A549 (cell line): Measurements from ENCODE around the gene KRT7. TPM values are rescaled to one million over a fixed set of nuclear protein-coding genes. Genes with fewer than 3 reads are reported as not detected.
A peak's percentile ranks its signal among the peaks of the same experiment; 100 is the strongest.

ENCODE experiments used
- ATAC-seq, 2 experiments: fragments of 200-7000 bp in 1 of 2; fragments of >200 bp in 1 of 2; cut with Nextera tagmentation in 1 of 2; cut with Tn5 transposase in 1 of 2; 3 replicates each; pipeline versions ENCODE4 v1.8.0 to v1.9.1; 2018 to 2020; ENCODE audit warnings: mild to moderate bottlenecking in 1 of 2, moderate library complexity in 1 of 2
- CTCF ChIA-PET: fragments of 300-600 bp; sonication (Branson Sonifier 250); formaldehyde crosslinking; extraction: SDS; loops from one replicate; lab custom pipeline; 2021; ENCODE audit warnings: antibody characterized with exemption, inconsistent platforms; lab: Yijun Ruan, JAX
- POLR2A ChIA-PET: fragments of 350-600 bp; formaldehyde crosslinking; extraction: SDS; loops from one replicate; lab custom pipeline; 2021; ENCODE audit warnings: antibody characterized with exemption, inconsistent platforms; lab: Yijun Ruan, JAX
- DNase-seq, 2 experiments: peaks; one replicate each; pipeline versions ENCODE4 v3.0.0 to v3.0.0-alpha.2; 2011 to 2016; ENCODE audit warnings: low read depth in 1 of 2, low spot score in 1 of 2
- FAIRE-seq: peaks from 2 replicates; lab custom pipeline; 2011; peaks lifted over from hg19 to GRCh38; lab: Jason Lieb, UNC
- H3K27ac ChIP-seq, 2 experiments: fragments of >200 bp; sonication (Bioruptor Twin); formaldehyde crosslinking; 3 replicates each; pipeline ENCODE4 v1.5.1; 2016 to 2017
- H3K4me1 ChIP-seq: fragments of >200 bp; sonication (Bioruptor Twin); formaldehyde crosslinking; 3 replicates; pipeline ENCODE4 v1.6.1; 2016
- H3K4me2 ChIP-seq: fragments of >200 bp; sonication (Bioruptor Twin); formaldehyde crosslinking; 3 replicates; pipeline ENCODE4 v1.6.1; 2016
- H3K4me3 ChIP-seq: fragments of >200 bp; sonication (Bioruptor Twin); formaldehyde crosslinking; 3 replicates; pipeline ENCODE4 v1.5.1; 2016
- H3K9me3 ChIP-seq: fragments of >200 bp; sonication (Bioruptor Twin); formaldehyde crosslinking; 3 replicates; pipeline ENCODE4 v1.6.1; 2016
- BCL3 ChIP-seq: fragments of >200 bp; sonication (Bioruptor Twin); formaldehyde crosslinking; IDR thresholded peaks from 3 replicates; pipeline ENCODE4 v1.6.1; 2016
- HES2 ChIP-seq: fragments of >200 bp; sonication (Bioruptor Twin); formaldehyde crosslinking; IDR thresholded peaks from 2 replicates; pipeline ENCODE4 v1.6.1; 2016
- HOXA7 ChIP-seq: fragments of 250-450 bp; sonication (Bioruptor Pico); IDR thresholded peaks from 2 replicates; pipeline ENCODE4 v1.5.0; 2020; ENCODE audit warnings: mild to moderate bottlenecking, moderate library complexity
- HOXB13 ChIP-seq: fragments of 250-450 bp; sonication (Bioruptor Pico); IDR thresholded peaks from 2 replicates; pipeline ENCODE4 v1.5.0; 2020; ENCODE audit warnings: low read depth, mild to moderate bottlenecking, moderate library complexity
- JUN ChIP-seq, 2 experiments: fragments of >200 bp; sonication (Bioruptor Twin); formaldehyde crosslinking; IDR thresholded peaks; 2 replicates in 1 of 2; 3 replicates in 1 of 2; pipeline ENCODE4 v1.6.1; 2016 to 2017
- PBX3 ChIP-seq: IDR thresholded peaks from 2 replicates; pipeline ENCODE4 v1.6.1; 2012
- PHF8 ChIP-seq: fragments of 200-600 bp; sonication (generic); IDR thresholded peaks from 2 replicates; pipeline ENCODE4 v1.6.1; 2016; ENCODE audit warnings: low read depth, mild to moderate bottlenecking, antibody characterized with exemption, moderate library complexity, borderline replicate concordance
- POLR2A ChIP-seq: IDR thresholded peaks from 2 replicates; pipeline ENCODE4 v1.6.1; 2012; ENCODE audit warnings: mild to moderate bottlenecking, low read length
- POLR2AphosphoS2 ChIP-seq: conservative IDR thresholded peaks from 2 replicates; pipeline ENCODE4 v1.6.1; 2012; ENCODE audit warnings: low read length, improper control_type of control experiment, inconsistent platforms
- RCOR1 ChIP-seq: fragments of 150-350 bp; IDR thresholded peaks from 2 replicates; pipeline ENCODE4 v1.6.1; 2014; ENCODE audit warnings: antibody characterized with exemption, low read length, low read depth
- RFX5 ChIP-seq: fragments of 450-650 bp; IDR thresholded peaks from 2 replicates; pipeline ENCODE4 v1.7.1; 2014; ENCODE audit warnings: antibody characterized with exemption, mild to moderate bottlenecking, moderate library complexity
- TP53 ChIP-seq: fragments of 250-450 bp; sonication (Bioruptor Pico); IDR thresholded peaks from 2 replicates; pipeline ENCODE4 v1.5.0; 2021; ENCODE audit warnings: mild to moderate bottlenecking, moderate library complexity
- ZNF302 ChIP-seq: fragments of 250-450 bp; sonication (Bioruptor Pico); IDR thresholded peaks from 2 replicates; pipeline ENCODE4 v1.9.0; 2021; ENCODE audit warnings: inconsistent platforms, mild to moderate bottlenecking, moderate library complexity
- ZSCAN20 ChIP-seq: fragments of 250-450 bp; sonication (Bioruptor Pico); IDR thresholded peaks from 2 replicates; pipeline ENCODE4 v1.8.0; 2022; ENCODE audit warnings: mild to moderate bottlenecking, moderate library complexity
- WGBS: methylation state at CpG from one replicate; pipeline ENCODE4 v1.1.6; 2017; ENCODE audit errors: missing lambda C conversion rate; 5-methylcytosine and 5-hydroxymethylcytosine counted together
- polyA plus RNA-seq, 4 experiments: library from polyadenylated mRNA; depleted of rRNA in 3 of 4; stranded (reverse); fragments of >200 nt; fragmentation: RNase III in 1 of 4; extraction: RNeasy Plus Mini Kit Qiagen cat#74134 plus additional on column Dnase treatment in 1 of 4; gene quantifications; 2 replicates in 3 of 4; 3 replicates in 1 of 4; pipeline ENCODE4 v1.2.3, GENCODE V29; 2011 to 2017
- TF ChIP-seq, protein P1 (sequence below): fragments of >200 bp; sonication (Bioruptor Twin); formaldehyde crosslinking; IDR thresholded peaks from 3 replicates; pipeline ENCODE4 v1.5.1; 2016
- TF ChIP-seq, protein P2 (sequence below): fragments of 250-450 bp; sonication (Bioruptor Pico); IDR thresholded peaks from 2 replicates; pipeline ENCODE4 v1.5.0; 2020; ENCODE audit warnings: low read depth, mild to moderate bottlenecking, moderate library complexity

KRT7 gene
- polyA plus RNA-seq, 2 of the 4 experiments (the other 2 are of a cell fraction) = 2,623 to 3,055 TPM

GRCh38 chr12:52285172-52285745, 52.2 kb downstream of the KRT7 start (continued):
- TF ChIP-seq, protein P1, sequence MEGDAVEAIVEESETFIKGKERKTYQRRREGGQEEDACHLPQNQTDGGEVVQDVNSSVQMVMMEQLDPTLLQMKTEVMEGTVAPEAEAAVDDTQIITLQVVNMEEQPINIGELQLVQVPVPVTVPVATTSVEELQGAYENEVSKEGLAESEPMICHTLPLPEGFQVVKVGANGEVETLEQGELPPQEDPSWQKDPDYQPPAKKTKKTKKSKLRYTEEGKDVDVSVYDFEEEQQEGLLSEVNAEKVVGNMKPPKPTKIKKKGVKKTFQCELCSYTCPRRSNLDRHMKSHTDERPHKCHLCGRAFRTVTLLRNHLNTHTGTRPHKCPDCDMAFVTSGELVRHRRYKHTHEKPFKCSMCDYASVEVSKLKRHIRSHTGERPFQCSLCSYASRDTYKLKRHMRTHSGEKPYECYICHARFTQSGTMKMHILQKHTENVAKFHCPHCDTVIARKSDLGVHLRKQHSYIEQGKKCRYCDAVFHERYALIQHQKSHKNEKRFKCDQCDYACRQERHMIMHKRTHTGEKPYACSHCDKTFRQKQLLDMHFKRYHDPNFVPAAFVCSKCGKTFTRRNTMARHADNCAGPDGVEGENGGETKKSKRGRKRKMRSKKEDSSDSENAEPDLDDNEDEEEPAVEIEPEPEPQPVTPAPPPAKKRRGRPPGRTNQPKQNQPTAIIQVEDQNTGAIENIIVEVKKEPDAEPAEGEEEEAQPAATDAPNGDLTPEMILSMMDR = no peak
- TF ChIP-seq JUN (IDR thresholded peaks at IDR 0.05) (peak; percentile 96 to 99), ZNF302 (CRISPR knock-in tag) (peak; percentile 75; the same call in 1 of the 2 replicates)
- TF ChIP-seq, protein P2, sequence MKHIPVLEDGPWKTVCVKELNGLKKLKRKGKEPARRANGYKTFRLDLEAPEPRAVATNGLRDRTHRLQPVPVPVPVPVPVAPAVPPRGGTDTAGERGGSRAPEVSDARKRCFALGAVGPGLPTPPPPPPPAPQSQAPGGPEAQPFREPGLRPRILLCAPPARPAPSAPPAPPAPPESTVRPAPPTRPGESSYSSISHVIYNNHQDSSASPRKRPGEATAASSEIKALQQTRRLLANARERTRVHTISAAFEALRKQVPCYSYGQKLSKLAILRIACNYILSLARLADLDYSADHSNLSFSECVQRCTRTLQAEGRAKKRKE (CRISPR knock-in tag) = no peak; the same call in 1 of the 2 replicates

DNA sequence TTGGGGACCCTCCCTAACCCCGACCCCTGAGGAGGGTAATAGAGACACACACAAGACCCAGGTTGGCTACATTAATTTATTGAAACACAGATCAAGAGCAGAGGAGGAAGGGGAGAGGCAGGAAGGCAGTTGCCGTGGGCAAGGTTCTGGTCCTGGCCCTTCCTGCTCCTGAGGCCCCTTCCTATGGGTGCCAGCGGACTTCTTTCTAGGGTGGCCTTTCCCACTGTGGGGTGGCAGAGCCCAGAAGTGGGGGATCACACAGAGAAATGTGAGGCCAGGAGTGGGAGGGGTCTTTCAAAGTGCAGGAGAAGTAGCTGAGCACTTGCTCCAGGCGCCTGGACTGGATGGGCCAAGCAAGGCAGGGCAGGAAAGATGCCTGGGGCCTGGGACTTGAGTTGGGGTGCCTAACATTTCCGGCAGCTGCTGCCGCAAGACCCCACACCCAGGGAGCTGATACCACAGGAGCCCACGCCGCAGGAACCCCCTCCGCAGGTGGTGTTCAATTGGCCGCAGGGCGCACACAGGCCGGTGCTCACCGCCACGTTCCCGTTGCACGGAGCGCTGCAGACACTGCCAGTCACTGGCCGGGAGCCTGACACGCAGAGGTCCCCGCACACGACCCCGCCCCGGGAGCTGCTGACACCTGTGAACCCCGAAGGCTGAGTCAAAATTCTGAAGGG, 52.9 kb downstream of the KRT7 start:
- WGBS = 35% methylated on average over 23 of the region's 24 CpGs
- TF ChIP-seq HOXA7 (CRISPR knock-in tag) (0 out of 2 replicates have a peak, but pooled peaks have one; percentile 16), POLR2A (peak; percentile 43), HES2 (no peak), POLR2AphosphoS2 (no peak), RFX5 (no peak), PHF8 (no peak), PBX3 (peak; percentile 50; the same call in 1 of the 2 replicates), BCL3 (0 out of 3 replicates have a peak, but pooled peaks have one; percentile 28), HOXB13 (CRISPR knock-in tag) (peak; percentile 64; the same call in 1 of the 2 replicates), TP53 (0 out of 2 replicates have a peak, but pooled peaks have one; percentile 9), ZSCAN20 (no peak), RCOR1 (no peak), ZNF302 (CRISPR knock-in tag) (peak; percentile 15; the same call in 1 of the 2 replicates)
- TF ChIP-seq, protein P2 (CRISPR knock-in tag) = 0 out of 2 replicates have a peak, but pooled peaks have one; percentile 32
- CTCF ChIA-PET = interaction anchor here (0.6 to 15.3 kb wide), 23 partner anchors 7 to 956 kb away, joined by 3 to 387 read pairs (median 6); partner anchors contain the start of gene KRT83

More for the DNA sequence above, 52.9 kb downstream of the KRT7 start:
- Histone ChIP-seq H3K4me1 (peaks cover 57% of the 10 kb centered on the region), H3K27ac (peak overlapping the region; percentile 96 to 100), H3K9me3 (no peaks in the 10 kb centered on the region), H3K4me3 (peak overlapping the region; percentile 59), H3K4me2 (peak overlapping the region; percentile 94)
- POLR2A ChIA-PET = interaction anchor here (0.5 to 11.7 kb wide), 11 partner anchors 21 to 138 kb away, joined by 3 to 383 read pairs (median 4); partner anchors contain the start of gene KRT7
- no peak for ATAC-seq
- FAIRE-seq = no peak
- DNase-seq = no peak
